HCT116 (cell line): ENCODE data around the gene NHLH1. TPM values are rescaled to one million over a fixed set of nuclear protein-coding genes. Genes with fewer than 3 reads are reported as not detected.

ENCODE experiments used
- ATAC-seq: fragments of 200-7000 bp; cut with Tn5 transposase; 2 replicates; pipeline ENCODE4 v1.9.1; 2020; ENCODE audit warnings: mild to moderate bottlenecking, moderate library complexity
- BruUV-seq: library from RNA; stranded (reverse); fragments of 400-500 nt; replicated peaks from 2 replicates; lab custom pipeline; 2021; lab: Mats Ljungman, UMichigan
- CTCF ChIA-PET: fragments of 300-600 bp; sonication (Branson Sonifier 250); formaldehyde crosslinking; loops from one replicate; lab custom pipeline; 2021; ENCODE audit warnings: antibody characterized with exemption; lab: Charles Lee
- POLR2A ChIA-PET: fragments of 300-600, 350-600 bp; sonication (Branson Sonifier 250); formaldehyde crosslinking; loops from one replicate; lab custom pipeline; 2021; ENCODE audit warnings: antibody characterized with exemption; lab: Charles Lee
- RAD21 ChIA-PET, 2 experiments: fragments of 300-600 bp; sonication (Branson Sonifier 250); formaldehyde crosslinking; loops; one replicate each; lab custom pipeline; 2023; ENCODE audit warnings: low total read pairs in 2 of 2; ENCODE audit not compliant: uncharacterized antibody in 2 of 2, unreplicated experiment in 2 of 2, low non-redundant PET in 1 of 2; lab: Charles Lee
- DNase-seq: peaks from one replicate; pipeline ENCODE4 v3.0.0-alpha.2; 2010; ENCODE audit warnings: low read depth, low spot score
- H2AFZ ChIP-seq: fragments of 200-600 bp; shearing (Covaris generic), sonication (generic); 2 replicates; pipeline ENCODE4 v1.6.1; 2017; ENCODE audit warnings: low read depth, mixed run types, mixed read lengths, antibody characterized with exemption, low read length; ENCODE audit not compliant: poor library complexity, severe bottlenecking
- H3K27ac ChIP-seq: 2 replicates; pipeline ENCODE4 v1.5.1; 2012; ENCODE audit warnings: low read depth, low read length
- H3K27me3 ChIP-seq: fragments of 200-600 bp; sonication (generic); 2 replicates; pipeline ENCODE4 v1.6.1; 2016; ENCODE audit warnings: mixed run types, low read length, mixed read lengths; ENCODE audit not compliant: insufficient read depth
- H3K36me3 ChIP-seq, 2 experiments: fragments of 200-500 bp in 1 of 2; fragments of 200-600 bp in 1 of 2; sonication (Bioruptor generic) in 1 of 2; sonication (generic) in 1 of 2; 2 replicates each; pipeline versions ENCODE4 v1.5.1 to v1.6.1; 2014 to 2016; ENCODE audit warnings: low read length in 2 of 2, inconsistent platforms in 1 of 2, mixed read lengths in 1 of 2, mixed run types in 1 of 2; ENCODE audit not compliant: insufficient read depth in 2 of 2, control insufficient read depth in 1 of 2
- H3K4me1 ChIP-seq, 2 experiments: fragments of 200-600 bp in 1 of 2; sonication (generic) in 1 of 2; 2 replicates each; pipeline versions ENCODE4 v1.5.1 to v1.6.1; 2012 to 2017; ENCODE audit warnings: low read length in 2 of 2, inconsistent platforms in 1 of 2, mild to moderate bottlenecking in 1 of 2, mixed read lengths in 1 of 2, mixed run types in 1 of 2, moderate library complexity in 1 of 2; ENCODE audit not compliant: insufficient read depth in 2 of 2, control insufficient read depth in 1 of 2
- H3K4me2 ChIP-seq: fragments of 200-600 bp; sonication (generic); 2 replicates; pipeline ENCODE4 v1.6.1; 2017; ENCODE audit warnings: mixed run types, low read length, mixed read lengths
- H3K4me3 ChIP-seq, 2 experiments: fragments of 200-600 bp in 1 of 2; sonication (generic) in 1 of 2; replicated peaks in 1 of 2; 2 replicates each; pipeline ENCODE4 v1.5.1; 2011 to 2016; ENCODE audit warnings: low read length in 2 of 2, control low read depth in 1 of 2, low read depth in 1 of 2, mild to moderate bottlenecking in 1 of 2, mixed read lengths in 1 of 2, mixed run types in 1 of 2
- H3K79me2 ChIP-seq: fragments of 200-600 bp; sonication (generic); 2 replicates; pipeline ENCODE4 v1.6.1; 2017; ENCODE audit warnings: mild to moderate bottlenecking, mixed run types, low read length, moderate library complexity, mixed read lengths; ENCODE audit not compliant: insufficient read depth
- H3K9ac ChIP-seq: fragments of 200-600 bp; sonication (generic); 2 replicates; pipeline ENCODE4 v1.6.1; 2016; ENCODE audit warnings: low read length, mixed read lengths
- H3K9me2 ChIP-seq: fragments of 200-600 bp; sonication (generic), shearing (Covaris generic); 2 replicates; pipeline ENCODE4 v1.6.1; 2017; ENCODE audit warnings: mixed run types, mild to moderate bottlenecking, moderate library complexity; ENCODE audit not compliant: insufficient read depth
- H3K9me3 ChIP-seq, 2 experiments: fragments of 200-500 bp in 1 of 2; fragments of 200-600 bp in 1 of 2; sonication (Bioruptor generic) in 1 of 2; sonication (generic) in 1 of 2; 2 replicates each; pipeline ENCODE4 v1.6.1; 2014 to 2017; ENCODE audit warnings: low read length in 2 of 2, mixed read lengths in 2 of 2, inconsistent platforms in 1 of 2, low read depth in 1 of 2, mild to moderate bottlenecking in 1 of 2, mixed run types in 1 of 2, moderate library complexity in 1 of 2; ENCODE audit not compliant: control insufficient read depth in 1 of 2, insufficient read depth in 1 of 2
- H4K20me1 ChIP-seq: fragments of 200-600 bp; sonication (generic), shearing (Covaris generic); 2 replicates; pipeline ENCODE4 v1.6.1; 2017; ENCODE audit warnings: mixed run types, mild to moderate bottlenecking, moderate library complexity; ENCODE audit not compliant: insufficient read depth
- ATF3 ChIP-seq: IDR thresholded peaks from 2 replicates; pipeline ENCODE4 v1.6.1; 2012
- CBX3 ChIP-seq: IDR thresholded peaks from 2 replicates; pipeline ENCODE4 v1.6.1; 2012; ENCODE audit warnings: low read depth
- EGR1 ChIP-seq: IDR thresholded peaks from 2 replicates; pipeline ENCODE4 v1.6.1; 2012; ENCODE audit warnings: low read depth
- ELF1 ChIP-seq: IDR thresholded peaks from 2 replicates; pipeline ENCODE4 v1.6.1; 2012; ENCODE audit warnings: low read depth, borderline replicate concordance
- EZH2 ChIP-seq: fragments of 200-600 bp; sonication (generic); IDR thresholded peaks from 2 replicates; pipeline ENCODE4 v1.6.1; 2017; ENCODE audit warnings: antibody characterized with exemption, mixed run types
- EZH2phosphoT487 ChIP-seq: fragments of 200-600 bp; IDR thresholded peaks from 2 replicates; pipeline ENCODE4 v1.6.1; 2018; ENCODE audit warnings: antibody characterized with exemption, borderline replicate concordance
- FOSL1 ChIP-seq: IDR thresholded peaks from 2 replicates; pipeline ENCODE4 v1.6.1; 2012; ENCODE audit warnings: low read depth
- POLR2A ChIP-seq: IDR thresholded peaks from 2 replicates; pipeline ENCODE4 v1.7.0; 2011; ENCODE audit warnings: borderline replicate concordance; ENCODE audit not compliant: insufficient read depth, insufficient read length; ENCODE audit errors: extremely low read depth
- SIN3A ChIP-seq: IDR thresholded peaks from 2 replicates; pipeline ENCODE4 v1.6.1; 2012; ENCODE audit warnings: low read depth
- SP1 ChIP-seq: IDR thresholded peaks from 2 replicates; pipeline ENCODE4 v1.6.1; 2012; ENCODE audit warnings: low read depth
- SRF ChIP-seq: IDR thresholded peaks from 2 replicates; pipeline ENCODE4 v1.6.1; 2012; ENCODE audit warnings: low read depth
- TCF7L2 ChIP-seq: IDR thresholded peaks from 2 replicates; pipeline ENCODE4 v1.7.0; 2011; ENCODE audit warnings: borderline replicate concordance, inconsistent platforms; ENCODE audit not compliant: insufficient read depth, insufficient read length; ENCODE audit errors: extremely low read depth
- YY1 ChIP-seq: IDR thresholded peaks from 2 replicates; pipeline ENCODE4 v1.6.1; 2011; ENCODE audit warnings: low read length, low read depth, moderate library complexity, mild to moderate bottlenecking; ENCODE audit not compliant: insufficient replicate concordance; ENCODE audit errors: extremely low read depth
- ZFX ChIP-seq: fragments of 450-650 bp; IDR thresholded peaks from 2 replicates; pipeline ENCODE4 v1.6.1; 2017
- ZNF274 ChIP-seq: fragments of 200-500 bp; sonication (Bioruptor generic); IDR thresholded peaks from 2 replicates; pipeline ENCODE4 v1.6.1; 2014; ENCODE audit warnings: mild to moderate bottlenecking, low read depth, low read length, inconsistent platforms
- intact Hi-C: fragments of 100-400 bp; cut with micrococcal nuclease; formaldehyde crosslinking; loops from 2 replicates; pipeline ENCODE4 v1.10.0; 2022
- total RNA-seq: library from RNA; stranded (reverse); gene quantifications from one replicate; pipeline ENCODE4 v1.2.1, GENCODE V29; 2021; ENCODE audit not compliant: unreplicated experiment
- TF ChIP-seq, protein P1 (sequence below): IDR thresholded peaks from 2 replicates; pipeline ENCODE4 v1.6.1; 2012

Gene NHLH1
- total RNA-seq, 1 experiment from 2014 or later = 0.12 TPM

GRCh38 chr1:160346958-160347357 is 19.9 kb upstream of the NHLH1 start:
- Histone ChIP-seq H3K79me2 (peaks cover 30% of the 10 kb centered on the region), H4K20me1 (no peaks in the 10 kb centered on the region), H3K9me3 (no peaks in the 10 kb centered on the region), H3K36me3 (peaks cover 9 to 19% of the 10 kb centered on the region in 2 experiments; a peak in 3 of 4 replicates), H3K4me1 (peaks cover 4 to 9% of the 10 kb centered on the region in 2 experiments; a peak in 3 of 4 replicates), H2AFZ (no peak overlapping the region), H3K9ac (no peak overlapping the region), H3K9me2 (no peaks in the 10 kb centered on the region), H3K4me3 (no peak overlapping the region), H3K4me2 (no peak overlapping the region), H3K27me3 (no peaks in the 10 kb centered on the region), H3K27ac (no peak overlapping the region)
- ChIA-PET POLR2A (no interaction called here), RAD21 (no interaction called here), CTCF (no interaction called here)
- intact Hi-C loops = no loop called here
- BruUV-seq = no TSS peak
- DNase-seq (no peak), ATAC-seq (no peak)
- TF ChIP-seq EZH2phosphoT487 (no peak), ZNF274 (no peak), EZH2 (no peak), TCF7L2 (no peak), POLR2A (no peak), ELF1 (no peak), FOSL1 (no peak), YY1 (no peak), ATF3 (no peak), CBX3 (no peak), SIN3A (no peak), SP1 (no peak), EGR1 (no peak), SRF (no peak), ZFX (no peak)
- TF ChIP-seq, protein P1, sequence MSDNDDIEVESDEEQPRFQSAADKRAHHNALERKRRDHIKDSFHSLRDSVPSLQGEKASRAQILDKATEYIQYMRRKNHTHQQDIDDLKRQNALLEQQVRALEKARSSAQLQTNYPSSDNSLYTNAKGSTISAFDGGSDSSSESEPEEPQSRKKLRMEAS = no peak
